Lower leg skin (tissue), 4 donors: ENCODE data around the gene RNU7-1. TPM values are rescaled to one million over a fixed set of nuclear protein-coding genes. Genes with fewer than 3 reads are reported as not detected.

Experiments used
- DNase-seq, 2 donors: peaks; one replicate each; pipeline ENCODE4 v3.0.0-alpha.2; 2019; ENCODE audit warnings: low spot score in 2 of 2
- H3K4me3 ChIP-seq: fragments of 200-600 bp; sonication (generic); 2 replicates; pipeline ENCODE4 v1.5.1; 2017; ENCODE audit warnings: mild to moderate bottlenecking, low read depth; ENCODE audit not compliant: poor library complexity, severe bottlenecking
- CTCF ChIP-seq, 3 donors: fragments of 450-650 bp; IDR thresholded peaks; one replicate each; pipeline ENCODE4 v1.5.1; 2016; ENCODE audit warnings: antibody characterized with exemption in 3 of 3, mild to moderate bottlenecking in 3 of 3, moderate library complexity in 2 of 3
- POLR2A ChIP-seq, 2 donors: fragments of 450-650 bp; IDR thresholded peaks; one replicate each; pipeline ENCODE4 v1.6.1; 2016 to 2017; ENCODE audit warnings: antibody characterized with exemption in 2 of 2, mild to moderate bottlenecking in 1 of 2, moderate library complexity in 1 of 2
- WGBS, 2 donors: methylation state at CpG; one replicate each; pipeline ENCODE4 v1.1.5; 2018; 5-methylcytosine and 5-hydroxymethylcytosine counted together
- intact Hi-C: fragments of 100-400 bp; cut with DNase I; formaldehyde crosslinking; loops from one replicate; pipeline ENCODE4 v1.15.0; 2023; ENCODE audit warnings: low total_unique reads
- total RNA-seq, 4 donors: library from RNA; depleted of rRNA; stranded (reverse); fragments of >200 nt; gene quantifications; one replicate each; pipeline ENCODE4 v1.1.0, GENCODE V29; 2016

The RNU7-1 gene
- total RNA-seq, 4 donors from 2014 or later, result not detected

DNA sequence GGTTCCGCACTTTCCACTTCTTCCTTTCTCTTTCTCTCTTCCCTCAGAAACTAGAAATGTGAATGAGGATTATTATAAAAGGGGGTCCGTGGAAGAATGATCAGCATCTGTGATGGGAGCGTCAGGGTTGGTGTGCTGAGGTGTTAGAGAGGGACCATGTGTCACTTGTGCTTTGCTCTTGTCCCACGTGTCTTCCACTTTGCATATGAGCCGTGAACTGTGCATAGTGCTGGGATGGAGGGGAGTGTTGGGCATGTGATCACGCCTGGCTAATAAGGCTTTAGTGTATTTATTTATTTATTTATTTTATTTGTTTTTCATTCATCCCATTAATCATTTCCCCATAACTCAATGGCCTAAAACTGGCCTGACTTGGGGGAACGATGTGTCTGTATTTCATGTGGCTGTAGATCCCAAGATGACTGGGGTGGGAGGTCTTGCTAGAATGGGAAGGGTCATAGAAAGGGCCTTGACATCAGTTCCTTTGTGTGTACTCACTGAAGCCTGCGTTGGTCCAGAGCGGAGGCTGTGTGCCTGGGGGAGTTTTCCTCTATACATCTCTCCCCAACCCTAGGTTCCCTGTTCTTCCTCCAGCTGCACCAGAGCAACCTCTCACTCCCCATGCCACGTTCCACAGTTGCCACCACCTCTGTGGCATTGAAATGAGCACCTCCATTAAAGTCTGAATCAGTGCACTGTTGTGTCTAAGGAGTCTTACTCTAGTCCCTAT is 20.4 kb upstream of the RNU7-1 start:
- WGBS, 2 donors, result 75 to 87% methylated on average over 10 of the region's 10 CpGs
- H3K4me3 ChIP-seq, result no peak overlapping the region
- no peak for DNase-seq
- intact Hi-C loops, result loop anchor here (10.0 kb wide), 1 partner anchor 192 kb away; no protein-coding TSS in a partner anchor
- TF ChIP-seq POLR2A (IDR thresholded peaks at IDR 0.05) (no peak), CTCF (IDR thresholded peaks at IDR 0.05) (no peak)

- intact Hi-C loops, result loop anchor here (10.0 kb wide), 1 partner anchor 191 kb away; no protein-coding TSS in a partner anchor
Measured at GRCh38 chr12:6923851-6924250, 19.8 kb upstream of the RNU7-1 start.

GRCh38 chr12:6925239-6925539 is 18.4 kb upstream of the RNU7-1 start:
- intact Hi-C loops, result loop anchor here (10.0 kb wide), 1 partner anchor 190 kb away; no protein-coding TSS in a partner anchor
- WGBS, 2 donors, result 10 to 16% methylated on average over 1 of the region's 1 CpG
- DNase-seq, result no peak
- TF ChIP-seq CTCF (IDR thresholded peaks at IDR 0.05) (no peak), POLR2A (IDR thresholded peaks at IDR 0.05) (no peak)
- no peak overlapping the region for H3K4me3 ChIP-seq

More at GRCh38 chr12:6923851-6924250, 19.8 kb upstream of the RNU7-1 start:
- no peak for TF ChIP-seq POLR2A (IDR thresholded peaks at IDR 0.05)
- no peak for TF ChIP-seq CTCF (IDR thresholded peaks at IDR 0.05)
- WGBS, 2 donors, result 45 to 58% methylated on average over 6 of the region's 6 CpGs
- no peak for DNase-seq
- no peak overlapping the region for H3K4me3 ChIP-seq

DNA sequence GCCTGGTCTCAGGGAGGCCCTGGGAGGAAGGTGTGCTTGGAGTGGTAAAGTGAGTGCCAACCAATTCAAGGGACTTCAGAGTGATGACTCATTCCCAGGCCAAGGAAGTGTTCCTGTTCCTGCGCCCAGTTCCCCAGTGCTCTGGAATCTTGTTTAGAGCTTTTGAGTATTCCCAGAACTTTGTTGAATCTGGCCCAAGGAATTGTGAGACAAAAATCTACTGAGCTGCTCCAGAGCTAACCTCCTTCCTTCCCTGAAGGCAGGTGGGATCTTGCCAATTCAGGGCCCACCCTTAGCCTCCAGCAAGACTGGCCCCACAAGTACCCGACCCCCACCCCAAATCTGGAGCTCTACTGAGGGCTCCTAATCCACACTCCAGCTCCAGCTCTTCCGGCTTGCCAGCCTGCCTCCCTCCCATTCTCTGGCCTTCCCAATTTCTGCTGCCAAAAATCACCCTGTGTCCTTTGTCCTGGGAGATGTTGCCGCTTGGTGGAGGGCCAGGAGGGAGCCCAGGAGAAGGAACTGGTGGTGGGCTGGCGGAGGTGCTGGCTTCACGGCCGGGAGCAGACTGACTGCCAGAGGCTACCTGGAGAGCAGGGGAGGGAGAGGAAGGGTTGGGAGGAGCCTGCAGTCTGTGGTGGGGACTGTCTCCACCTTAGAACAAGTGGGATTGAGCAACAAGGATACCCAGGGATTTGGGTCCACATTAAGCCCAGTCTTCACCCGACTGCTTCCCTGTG is 17.9 kb upstream of the RNU7-1 start:
- no peak for TF ChIP-seq CTCF (IDR thresholded peaks at IDR 0.05)
- no peak for TF ChIP-seq POLR2A (IDR thresholded peaks at IDR 0.05)
- H3K4me3 ChIP-seq, result no peak overlapping the region
- intact Hi-C loops, result loop anchor here (10.0 kb wide), 1 partner anchor 189 kb away; no protein-coding TSS in a partner anchor
- DNase-seq, result peak; percentile 82 to 93
- WGBS, 2 donors, result 4 to 9% methylated on average over 8 of the region's 8 CpGs

DNA sequence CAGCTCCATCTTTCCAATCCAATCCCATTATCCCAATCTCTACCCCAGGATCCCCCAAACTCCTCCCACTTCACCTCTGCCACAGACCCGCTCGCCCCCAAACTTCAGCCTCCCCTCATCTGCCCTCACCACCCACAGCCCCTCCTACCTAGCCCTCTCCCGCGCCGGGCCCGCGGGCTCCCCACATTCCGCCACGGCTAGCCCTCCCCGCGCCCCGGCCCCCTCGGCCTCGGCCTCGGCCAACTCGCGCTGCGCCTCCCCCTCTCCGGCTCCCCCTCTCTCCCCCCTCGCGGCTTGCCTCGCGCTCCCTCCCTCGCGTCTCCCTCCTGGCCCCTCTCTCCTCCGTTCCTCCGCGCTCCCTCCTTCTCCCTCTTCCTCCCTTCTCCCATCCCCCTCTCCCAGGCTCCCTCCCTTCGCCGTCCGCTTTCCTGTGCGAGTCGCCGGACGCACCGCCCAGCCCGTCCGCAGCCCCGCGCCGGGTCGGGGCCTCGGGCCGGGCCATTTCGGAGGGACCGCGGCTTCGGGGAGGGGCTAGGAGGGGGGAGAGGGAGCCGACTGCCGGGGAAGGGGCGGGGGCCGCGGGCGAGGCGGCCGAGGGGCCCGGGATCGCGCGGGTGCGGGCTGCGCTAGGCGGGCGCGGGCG is 16.1 kb upstream of the RNU7-1 start, which contains the start of gene ATN1:
TSS of gene ATN1 (plus strand) at position 581 of the 643 bp plus-strand sequence. CDS start 6,043 bp downstream, outside the sequence.
- intact Hi-C loops, result loop anchor here (10.0 kb wide), 1 partner anchor 187 kb away; no protein-coding TSS in a partner anchor
- peak within 1 kb of the TSS; percentile 86 for H3K4me3 ChIP-seq
- DNase-seq, result peak in 1 of 2 donors; percentile 96
- 1% methylated on average over 40 to 42 of the region's 66 CpGs for WGBS, 2 donors
- TF ChIP-seq POLR2A (IDR thresholded peaks at IDR 0.05) (no peak), CTCF (IDR thresholded peaks at IDR 0.05) (no peak)
